ENCODE results near the gene ZBTB25.
A peak's percentile ranks its signal among the peaks of the same experiment; 100 is the strongest.

The ZBTB25 gene

DNA sequence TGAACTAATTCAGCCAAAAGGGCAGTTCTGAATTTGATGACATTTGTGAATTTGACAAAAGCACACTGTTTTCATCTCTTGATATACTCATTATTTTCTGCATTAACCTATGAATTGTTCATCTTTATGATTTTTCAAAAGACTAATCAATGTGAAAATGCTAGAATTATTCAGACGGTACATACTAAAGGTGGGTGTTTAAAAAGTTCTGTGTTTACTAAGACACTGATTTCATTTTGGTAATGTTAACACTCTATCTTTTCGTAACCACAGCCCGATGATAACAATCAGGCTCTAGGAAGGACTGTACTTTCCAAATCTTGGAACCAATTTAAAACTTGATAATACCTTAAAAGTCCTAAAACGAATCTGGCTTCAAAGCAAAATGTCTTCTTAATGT lies 28.9 kb downstream of the ZBTB25 start:
- H3K9me3 ChIP-seq (ENCODE audit: control insufficient read depth, low read length), result no peaks in the 10 kb centered on the region
- H3K4me1 ChIP-seq (ENCODE audit: control insufficient read depth, insufficient read depth, low read length, poor library complexity, severe bottlenecking), result no peaks in the 10 kb centered on the region
- 100% methylated on average over 1 to 2 of the region's 4 CpGs for WGBS, 2 experiments (ENCODE audit: insufficient coverage in 2 of 2)
- no peaks in the 10 kb centered on the region for H3K36me3 ChIP-seq (ENCODE audit: control insufficient read depth, insufficient read depth, low read length)
- H3K27ac ChIP-seq (ENCODE audit: low read depth, low read length, severe bottlenecking), result no peak overlapping the region
- no peak overlapping the region for H3K4me3 ChIP-seq (ENCODE audit: extremely low read depth, insufficient read depth, low read length, poor library complexity, severe bottlenecking)

DNA sequence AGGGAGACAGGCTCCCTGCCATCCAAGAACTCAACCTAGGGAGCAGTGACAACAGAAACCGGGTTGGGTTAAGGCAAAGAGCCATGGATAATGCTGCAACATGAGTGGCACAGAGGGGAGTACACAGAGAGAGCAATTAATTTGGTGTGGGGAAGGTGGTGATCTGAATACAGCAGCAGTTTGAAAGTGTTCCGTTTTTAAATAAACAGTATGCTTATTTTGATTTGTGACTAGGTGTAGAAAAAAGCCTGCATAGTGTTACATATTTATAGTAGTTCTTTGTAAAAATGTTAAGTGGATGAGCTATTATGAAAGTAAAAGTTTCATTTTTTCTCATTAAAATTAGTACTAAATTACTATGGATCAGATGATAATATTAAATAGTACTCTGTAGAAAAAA lies 29.6 kb downstream of the ZBTB25 start:
- WGBS, 2 experiments (ENCODE audit: insufficient coverage in 2 of 2), result 93 to 100% methylated on average over 1 to 2 of the region's 2 CpGs
- Histone ChIP-seq H3K9me3 (ENCODE audit: control insufficient read depth, low read length) (no peaks in the 10 kb centered on the region), H3K27ac (ENCODE audit: low read depth, low read length, severe bottlenecking) (no peak overlapping the region), H3K36me3 (ENCODE audit: control insufficient read depth, insufficient read depth, low read length) (no peaks in the 10 kb centered on the region), H3K4me3 (ENCODE audit: extremely low read depth, insufficient read depth, low read length, poor library complexity, severe bottlenecking) (no peak overlapping the region), H3K4me1 (ENCODE audit: control insufficient read depth, insufficient read depth, low read length, poor library complexity, severe bottlenecking) (no peaks in the 10 kb centered on the region)

DNA sequence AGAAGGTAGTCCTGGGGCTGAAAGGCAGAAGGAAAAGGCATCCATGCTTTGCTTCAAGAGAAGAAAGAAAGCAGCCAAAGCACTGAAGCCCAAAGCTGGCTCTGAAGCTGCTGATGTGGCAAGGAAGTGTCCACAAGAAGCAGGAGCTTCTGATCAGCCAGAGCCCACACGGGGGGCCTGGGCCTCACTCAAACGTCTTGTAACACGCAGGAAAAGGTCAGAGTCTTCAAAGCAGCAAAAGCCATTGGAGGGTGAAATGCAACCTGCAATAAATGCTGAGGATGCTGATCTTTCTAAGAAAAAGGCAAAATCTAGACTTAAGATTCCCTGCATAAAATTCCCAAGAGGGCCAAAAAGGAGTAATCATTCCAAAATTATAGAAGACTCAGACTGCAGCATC lies 35.2 kb downstream of the ZBTB25 start:
- WGBS, 2 experiments (ENCODE audit: insufficient coverage in 2 of 2), result 75 to 80% methylated on average over 3 of the region's 3 CpGs
- no peak overlapping the region for H3K27ac ChIP-seq (ENCODE audit: low read depth, low read length, severe bottlenecking)

DNA sequence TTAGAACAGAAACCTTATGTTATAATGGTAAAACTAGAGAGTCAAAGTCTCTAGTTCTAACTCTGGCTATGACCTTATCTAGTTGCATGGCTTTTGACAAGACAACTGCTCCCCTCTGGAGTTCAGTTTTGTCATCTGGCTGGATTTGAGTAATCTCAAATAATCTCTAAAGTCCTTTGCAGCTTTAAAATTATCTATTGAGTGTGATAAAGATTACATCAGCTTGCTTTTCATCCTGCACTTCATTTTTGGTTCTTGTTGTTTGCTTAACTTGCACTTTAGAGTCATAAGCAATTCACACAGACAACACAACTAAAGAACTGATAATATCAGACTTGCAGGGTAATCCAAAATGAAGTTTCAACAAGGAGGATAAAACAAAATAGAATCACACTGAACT lies 36.1 kb downstream of the ZBTB25 start:
- H3K4me1 ChIP-seq (ENCODE audit: control insufficient read depth, insufficient read depth, low read length, poor library complexity, severe bottlenecking), result peaks cover 3% of the 10 kb centered on the region
- H3K36me3 ChIP-seq (ENCODE audit: control insufficient read depth, insufficient read depth, low read length), result peaks cover 3% of the 10 kb centered on the region
- no peak overlapping the region for H3K4me3 ChIP-seq (ENCODE audit: extremely low read depth, insufficient read depth, low read length, poor library complexity, severe bottlenecking)
- no peaks in the 10 kb centered on the region for H3K9me3 ChIP-seq (ENCODE audit: control insufficient read depth, low read length)
- H3K27ac ChIP-seq (ENCODE audit: low read depth, low read length, severe bottlenecking), result no peak overlapping the region

More for the DNA sequence above, 35.2 kb downstream of the ZBTB25 start:
- H3K4me1 ChIP-seq (ENCODE audit: control insufficient read depth, insufficient read depth, low read length, poor library complexity, severe bottlenecking), result peaks cover 3% of the 10 kb centered on the region
- H3K4me3 ChIP-seq (ENCODE audit: extremely low read depth, insufficient read depth, low read length, poor library complexity, severe bottlenecking), result no peak overlapping the region
- no peaks in the 10 kb centered on the region for H3K36me3 ChIP-seq (ENCODE audit: control insufficient read depth, insufficient read depth, low read length)
- no peaks in the 10 kb centered on the region for H3K9me3 ChIP-seq (ENCODE audit: control insufficient read depth, low read length)

DNA sequence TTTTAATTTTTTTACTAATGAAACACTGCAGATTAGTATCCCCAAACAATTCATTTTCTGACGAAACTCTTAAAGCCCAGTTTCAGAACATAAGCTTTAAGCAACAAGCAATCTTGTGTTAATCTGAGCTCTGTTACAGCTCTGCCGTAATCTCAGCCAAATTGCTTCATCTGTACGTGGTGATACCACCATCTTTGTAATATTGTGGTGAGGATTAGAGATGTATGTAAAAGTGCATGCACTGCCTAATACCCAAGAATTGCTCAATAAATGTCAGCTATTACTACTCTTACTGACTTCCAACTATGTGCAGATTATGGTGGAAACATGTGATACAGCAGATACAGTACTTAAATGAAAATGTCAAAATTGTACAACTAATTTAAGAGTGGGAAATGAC lies 36.5 kb downstream of the ZBTB25 start:
- WGBS, 2 experiments (ENCODE audit: insufficient coverage in 2 of 2), result 63 to 88% methylated on average over 1 of the region's 3 CpGs
- Histone ChIP-seq H3K27ac (ENCODE audit: low read depth, low read length, severe bottlenecking) (no peak overlapping the region), H3K36me3 (ENCODE audit: control insufficient read depth, insufficient read depth, low read length) (peaks cover 7% of the 10 kb centered on the region), H3K4me1 (ENCODE audit: control insufficient read depth, insufficient read depth, low read length, poor library complexity, severe bottlenecking) (peaks cover 3% of the 10 kb centered on the region), H3K9me3 (ENCODE audit: control insufficient read depth, low read length) (no peaks in the 10 kb centered on the region), H3K4me3 (ENCODE audit: extremely low read depth, insufficient read depth, low read length, poor library complexity, severe bottlenecking) (no peak overlapping the region)

DNA sequence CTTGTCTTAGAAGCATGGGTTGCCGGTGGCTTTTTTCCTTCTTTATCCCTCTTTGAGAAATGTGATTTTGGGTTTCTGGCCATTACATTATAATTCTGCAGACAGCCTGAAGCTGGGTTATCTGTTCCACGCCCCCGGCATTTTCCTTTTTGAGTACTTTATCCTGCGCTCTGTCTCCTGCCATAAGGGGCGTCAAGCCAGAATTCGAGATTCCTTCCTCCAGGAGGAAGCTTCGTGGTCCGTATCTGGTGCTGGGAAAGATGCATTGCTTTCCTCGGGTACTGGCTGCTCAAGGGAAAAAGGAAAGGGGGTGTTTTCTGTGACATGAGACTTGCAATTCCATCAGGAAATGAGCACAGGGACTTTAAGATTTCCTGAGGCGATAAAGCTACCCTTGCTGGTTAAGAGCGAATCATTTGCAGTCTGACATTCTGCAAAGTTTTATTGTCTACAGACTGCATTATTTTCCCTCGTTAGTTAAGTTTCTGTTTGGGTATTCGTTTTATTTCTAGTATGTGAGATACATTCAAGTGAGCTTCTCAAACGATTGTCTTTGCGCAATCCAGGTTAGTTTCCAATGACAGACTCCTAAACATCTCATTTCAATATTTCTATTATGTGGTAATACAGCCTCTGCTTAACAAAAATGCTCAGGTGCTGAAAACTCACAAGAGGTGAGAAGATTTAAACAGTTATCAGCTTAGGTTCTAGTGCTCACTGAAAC lies 37.6 kb downstream of the ZBTB25 start:
- H3K4me1 ChIP-seq (ENCODE audit: control insufficient read depth, insufficient read depth, low read length, poor library complexity, severe bottlenecking), result peaks cover 3% of the 10 kb centered on the region
- no peaks in the 10 kb centered on the region for H3K9me3 ChIP-seq (ENCODE audit: control insufficient read depth, low read length)
- H3K27ac ChIP-seq (ENCODE audit: low read depth, low read length, severe bottlenecking), result peak overlapping the region; percentile 32
- H3K36me3 ChIP-seq (ENCODE audit: control insufficient read depth, insufficient read depth, low read length), result peaks cover 16% of the 10 kb centered on the region
- WGBS, 2 experiments (ENCODE audit: insufficient coverage in 2 of 2), result 7 to 10% methylated on average over 10 to 11 of the region's 15 CpGs
- peak overlapping the region; percentile 66 for H3K4me3 ChIP-seq (ENCODE audit: extremely low read depth, insufficient read depth, low read length, poor library complexity, severe bottlenecking)

DNA sequence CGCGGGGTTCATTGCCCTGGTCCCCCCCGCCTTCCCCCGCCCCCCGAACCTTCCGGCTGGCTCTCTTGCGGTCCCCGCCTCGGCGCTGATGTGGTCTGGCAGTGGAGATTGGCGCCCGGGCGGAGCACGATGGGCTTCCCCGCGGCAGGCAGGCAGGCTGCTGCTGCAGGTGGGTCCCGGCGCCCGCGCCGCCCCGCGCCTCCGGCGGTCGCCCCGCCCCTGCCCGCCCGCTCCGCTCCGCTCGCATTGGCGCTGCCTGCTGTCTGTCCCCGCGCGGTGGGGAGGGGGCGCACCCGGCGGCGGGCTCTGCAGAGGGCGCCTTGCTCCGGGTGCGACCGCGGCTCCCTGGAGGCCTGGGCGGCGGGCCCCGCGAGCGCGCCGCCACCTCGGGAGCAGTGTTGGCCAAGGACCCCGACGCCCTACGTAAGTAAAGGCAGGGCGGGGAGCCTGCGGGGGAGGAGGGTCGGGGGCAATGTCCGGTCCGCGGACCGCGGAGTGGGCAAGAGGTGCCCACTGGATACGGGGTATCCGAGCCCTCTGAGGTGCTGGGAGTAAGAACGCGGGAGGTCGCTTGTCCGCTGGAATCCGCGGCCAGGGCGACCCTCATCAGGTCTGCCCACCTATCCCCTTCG lies 38.3 kb downstream of the ZBTB25 start, which contains the start of gene AKAP5:
Gene AKAP5, plus strand, starts transcription at position 309 of the 632 bp plus-strand sequence. CDS start 2,896 bp downstream, outside the sequence.
- Histone ChIP-seq H3K4me1 (ENCODE audit: control insufficient read depth, insufficient read depth, low read length, poor library complexity, severe bottlenecking) (peaks cover 3% of the 10 kb centered on the region), H3K9me3 (ENCODE audit: control insufficient read depth, low read length) (no peaks in the 10 kb centered on the region), H3K27ac (ENCODE audit: low read depth, low read length, severe bottlenecking) (peak within 1 kb of the TSS; percentile 32), H3K4me3 (ENCODE audit: extremely low read depth, insufficient read depth, low read length, poor library complexity, severe bottlenecking) (peak within 1 kb of the TSS; percentile 66), H3K36me3 (ENCODE audit: control insufficient read depth, insufficient read depth, low read length) (peaks cover 20% of the 10 kb centered on the region)
- WGBS, 2 experiments (ENCODE audit: insufficient coverage in 2 of 2), result 0 to 1% methylated on average over 26 to 50 of the region's 74 CpGs

DNA sequence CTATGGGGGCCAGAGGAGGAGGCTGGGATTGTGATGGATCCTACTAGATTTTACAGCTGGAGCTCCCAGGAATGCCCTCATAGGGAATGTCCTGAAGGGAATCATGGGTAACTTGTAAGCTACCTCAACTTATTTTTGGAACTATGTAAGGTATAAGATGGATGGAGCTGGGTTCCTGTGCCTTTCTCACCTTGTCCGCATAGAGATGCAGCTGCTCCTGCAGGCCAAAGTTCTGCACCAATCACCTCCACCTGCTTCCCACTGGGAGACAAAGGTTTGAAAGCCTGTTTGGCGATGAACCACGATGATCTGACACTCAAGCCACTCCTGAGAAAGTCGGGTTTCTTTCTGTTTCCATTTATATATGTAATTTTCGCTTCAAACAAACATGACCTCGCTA lies 39.0 kb downstream of the ZBTB25 start:
- Histone ChIP-seq H3K4me1 (ENCODE audit: control insufficient read depth, insufficient read depth, low read length, poor library complexity, severe bottlenecking) (peaks cover 3% of the 10 kb centered on the region), H3K27ac (ENCODE audit: low read depth, low read length, severe bottlenecking) (no peak overlapping the region), H3K36me3 (ENCODE audit: control insufficient read depth, insufficient read depth, low read length) (peaks cover 22% of the 10 kb centered on the region), H3K4me3 (ENCODE audit: extremely low read depth, insufficient read depth, low read length, poor library complexity, severe bottlenecking) (peak overlapping the region; percentile 66), H3K9me3 (ENCODE audit: control insufficient read depth, low read length) (no peaks in the 10 kb centered on the region)
- WGBS, 2 experiments (ENCODE audit: insufficient coverage in 2 of 2), result 30 to 83% methylated on average over 1 to 2 of the region's 6 CpGs

DNA sequence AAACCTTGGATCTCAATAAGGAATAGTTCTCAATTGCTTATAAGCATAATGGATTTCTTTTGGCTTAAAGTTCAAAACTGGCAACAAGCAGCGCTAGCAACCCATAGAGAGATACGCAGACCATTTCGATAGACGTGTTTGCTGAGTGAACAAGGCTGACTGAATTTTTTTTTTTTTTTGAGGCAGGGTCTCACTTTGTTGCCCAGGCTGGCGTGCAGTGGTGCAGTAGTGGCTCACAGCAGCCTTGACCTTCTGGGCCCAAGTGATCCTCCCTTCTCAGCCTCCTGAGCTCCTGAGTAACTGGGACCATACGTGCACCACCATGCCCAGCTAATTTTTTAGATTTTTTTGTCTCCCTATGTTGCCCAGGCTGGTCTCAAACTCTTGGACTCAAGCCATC lies 39.8 kb downstream of the ZBTB25 start:
- WGBS, 2 experiments (ENCODE audit: insufficient coverage in 2 of 2), result 99 to 100% methylated on average over 6 of the region's 6 CpGs
- Histone ChIP-seq H3K36me3 (ENCODE audit: control insufficient read depth, insufficient read depth, low read length) (peaks cover 28% of the 10 kb centered on the region), H3K27ac (ENCODE audit: low read depth, low read length, severe bottlenecking) (no peak overlapping the region), H3K9me3 (ENCODE audit: control insufficient read depth, low read length) (no peaks in the 10 kb centered on the region), H3K4me1 (ENCODE audit: control insufficient read depth, insufficient read depth, low read length, poor library complexity, severe bottlenecking) (peaks cover 3% of the 10 kb centered on the region), H3K4me3 (ENCODE audit: extremely low read depth, insufficient read depth, low read length, poor library complexity, severe bottlenecking) (no peak overlapping the region)

DNA sequence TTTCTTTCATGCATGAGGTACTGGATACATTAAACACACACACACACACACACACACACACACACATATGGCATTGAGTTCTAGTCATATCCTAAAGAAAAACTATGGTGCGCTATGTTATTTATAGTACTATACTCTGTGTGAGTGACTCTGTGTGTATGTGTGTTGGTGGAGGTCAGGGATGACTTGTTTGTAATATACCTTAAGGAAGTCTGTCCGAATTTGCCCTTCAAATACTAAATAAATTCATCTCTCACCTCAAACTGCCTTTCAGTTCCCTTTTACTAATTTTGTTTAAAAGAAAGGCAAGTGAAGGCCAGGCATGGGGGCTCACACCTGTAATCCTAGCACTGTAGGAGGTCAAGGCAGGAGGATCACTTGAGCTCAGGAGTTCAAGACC lies 40.4 kb downstream of the ZBTB25 start:
- Histone ChIP-seq H3K9me3 (ENCODE audit: control insufficient read depth, low read length) (no peaks in the 10 kb centered on the region), H3K4me1 (ENCODE audit: control insufficient read depth, insufficient read depth, low read length, poor library complexity, severe bottlenecking) (peaks cover 3% of the 10 kb centered on the region), H3K27ac (ENCODE audit: low read depth, low read length, severe bottlenecking) (no peak overlapping the region), H3K36me3 (ENCODE audit: control insufficient read depth, insufficient read depth, low read length) (peaks cover 31% of the 10 kb centered on the region), H3K4me3 (ENCODE audit: extremely low read depth, insufficient read depth, low read length, poor library complexity, severe bottlenecking) (no peak overlapping the region)
- WGBS, 2 experiments (ENCODE audit: insufficient coverage in 2 of 2), result no CpG with 5 or more reads among the region's 2 CpGs

DNA sequence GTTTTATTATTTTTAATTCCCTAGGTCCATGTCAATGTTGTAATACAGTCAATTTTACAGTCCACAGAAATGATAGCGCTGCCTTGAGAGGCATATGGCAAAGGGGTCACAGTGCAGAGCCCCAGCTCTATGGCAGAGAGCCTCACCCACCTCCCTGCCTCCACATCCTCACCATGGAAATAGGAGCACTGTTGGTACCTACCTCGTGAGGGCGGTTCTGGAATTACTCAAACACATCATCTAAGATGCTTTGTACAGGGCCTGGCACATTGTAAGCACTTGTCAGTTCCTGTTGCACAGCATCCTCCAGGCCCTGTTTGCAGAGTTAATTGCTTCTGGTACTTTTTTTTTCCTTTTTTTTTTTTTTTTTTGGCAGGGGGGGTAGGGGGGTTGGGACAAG lies 42.4 kb downstream of the ZBTB25 start:
- no peaks in the 10 kb centered on the region for H3K9me3 ChIP-seq (ENCODE audit: control insufficient read depth, low read length)
- no peak overlapping the region for H3K27ac ChIP-seq (ENCODE audit: low read depth, low read length, severe bottlenecking)
- peaks cover 39% of the 10 kb centered on the region for H3K36me3 ChIP-seq (ENCODE audit: control insufficient read depth, insufficient read depth, low read length)
- no peaks in the 10 kb centered on the region for H3K4me1 ChIP-seq (ENCODE audit: control insufficient read depth, insufficient read depth, low read length, poor library complexity, severe bottlenecking)
- WGBS, 2 experiments (ENCODE audit: insufficient coverage in 2 of 2), result 83 to 95% methylated on average over 3 of the region's 3 CpGs
- no peak overlapping the region for H3K4me3 ChIP-seq (ENCODE audit: extremely low read depth, insufficient read depth, low read length, poor library complexity, severe bottlenecking)
